MV-4-11 (cell line): ENCODE results near the gene GPR62.

Experiments
- DNase-seq: peaks from one replicate; lab custom pipeline; 2025; lab: John Stamatoyannopoulos, UW

GPR62 gene

DNA sequence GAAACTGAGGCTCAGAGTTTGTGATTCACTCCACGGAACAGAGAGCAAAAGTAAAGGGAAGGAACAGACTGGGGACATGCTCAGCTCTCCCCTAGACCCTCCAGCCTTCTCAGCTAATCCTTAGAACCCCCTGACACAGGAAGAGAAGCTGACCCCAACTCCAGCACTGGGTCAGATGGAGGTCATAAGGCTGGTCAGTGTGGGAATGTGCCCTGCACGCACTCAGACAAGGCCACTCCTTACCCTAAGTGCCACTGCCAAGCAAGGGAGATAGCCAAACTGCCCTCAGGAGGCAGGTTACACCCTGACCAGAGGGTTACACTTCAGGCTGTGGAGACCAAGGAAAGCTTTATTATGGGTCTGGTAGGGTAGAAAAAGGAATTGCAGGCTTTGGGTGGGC lies 39.3 kb downstream of the GPR62 start:
- DNase-seq, result no peak

DNA sequence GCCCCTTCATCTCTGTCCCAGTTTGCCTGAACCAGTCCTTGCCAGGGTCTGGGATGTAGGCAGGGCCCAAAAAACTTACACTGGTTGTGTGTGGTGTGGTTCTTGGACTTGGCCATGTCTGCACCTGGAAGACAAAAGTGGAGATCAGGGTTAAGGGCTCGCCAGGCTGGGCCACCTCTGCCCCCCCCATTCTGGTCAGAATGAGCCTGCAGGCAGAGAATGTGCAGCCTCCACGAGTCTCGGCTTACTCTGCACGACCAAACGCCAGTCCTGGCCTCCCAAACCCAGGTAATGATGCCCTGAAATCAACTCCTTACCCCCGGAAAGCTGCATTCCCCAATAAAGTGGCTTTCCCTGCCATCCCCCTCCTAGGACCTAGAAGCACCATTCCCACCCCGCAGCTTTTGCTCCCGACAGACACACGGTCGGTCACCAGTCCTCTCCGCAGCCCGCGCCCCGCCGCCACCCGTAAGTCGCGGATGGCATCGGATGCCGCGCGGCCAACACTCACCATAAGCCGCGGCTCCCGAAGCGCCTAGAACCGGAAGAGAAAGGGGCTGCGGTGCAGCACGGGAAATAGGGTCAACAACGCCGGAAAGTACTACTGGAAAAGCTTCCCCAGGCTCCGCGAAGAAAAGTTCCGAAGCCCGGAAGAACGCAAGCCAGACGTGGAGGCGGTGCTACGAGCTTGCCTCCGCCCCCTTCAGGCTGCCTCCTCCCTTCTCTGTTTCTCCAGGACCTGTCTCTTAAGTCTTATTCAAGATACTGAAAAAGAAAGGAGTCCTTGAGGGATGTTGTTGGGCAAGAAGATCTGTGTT lies 40.4 kb downstream of the GPR62 start, which contains the start of gene RPL29:
Gene RPL29, minus strand, starts transcription at position 550 of the 818 bp plus-strand sequence. Its CDS starts 434 bp downstream, at position 116.
- DNase-seq, result peak; percentile 96

- no peak for DNase-seq
These were observed 42.0 kb downstream of the GPR62 start for GRCh38 chr3:51997172-51997571.

GRCh38 chr3:51997935-51998596 lies 42.9 kb downstream of the GPR62 start:
- no peak for DNase-seq

GRCh38 chr3:51998774-51999173 lies 43.6 kb downstream of the GPR62 start:
- no peak for DNase-seq

- DNase-seq, result no peak
These were observed 44.7 kb downstream of the GPR62 start for GRCh38 chr3:51999846-52000245.

DNA sequence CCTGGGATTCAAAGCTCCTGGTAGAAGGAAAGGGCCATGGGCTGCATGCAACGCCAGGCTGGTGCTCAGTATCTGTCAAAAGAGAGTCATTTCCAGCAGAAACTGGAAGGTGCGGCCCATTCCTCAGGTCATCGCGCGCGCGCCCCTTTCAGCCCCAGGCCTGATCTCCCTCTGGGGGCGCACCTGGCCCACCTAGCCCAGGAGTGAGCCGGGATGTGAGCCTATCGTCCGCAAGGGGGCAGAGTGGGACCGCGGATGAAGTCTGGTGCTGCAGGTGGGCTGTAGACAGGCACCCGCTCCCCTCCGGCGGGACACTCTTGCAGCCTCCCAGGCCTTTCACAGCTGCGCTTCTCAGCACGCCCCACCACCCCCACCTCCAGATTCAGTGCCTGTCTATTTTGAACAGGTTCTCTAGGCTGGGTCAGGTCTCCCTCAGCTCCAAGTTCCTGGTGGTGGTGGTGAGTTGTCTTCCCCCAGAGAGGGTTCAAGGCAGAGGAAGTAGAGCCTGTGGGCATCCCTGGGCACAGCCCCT lies 46.3 kb downstream of the GPR62 start:
- DNase-seq, result peak; percentile 27

GRCh38 chr3:52002748-52003147 lies 47.6 kb downstream of the GPR62 start:
- no peak for DNase-seq

GRCh38 chr3:52004163-52004787 lies 49.1 kb downstream of the GPR62 start:
- peak; percentile 38 for DNase-seq

DNA sequence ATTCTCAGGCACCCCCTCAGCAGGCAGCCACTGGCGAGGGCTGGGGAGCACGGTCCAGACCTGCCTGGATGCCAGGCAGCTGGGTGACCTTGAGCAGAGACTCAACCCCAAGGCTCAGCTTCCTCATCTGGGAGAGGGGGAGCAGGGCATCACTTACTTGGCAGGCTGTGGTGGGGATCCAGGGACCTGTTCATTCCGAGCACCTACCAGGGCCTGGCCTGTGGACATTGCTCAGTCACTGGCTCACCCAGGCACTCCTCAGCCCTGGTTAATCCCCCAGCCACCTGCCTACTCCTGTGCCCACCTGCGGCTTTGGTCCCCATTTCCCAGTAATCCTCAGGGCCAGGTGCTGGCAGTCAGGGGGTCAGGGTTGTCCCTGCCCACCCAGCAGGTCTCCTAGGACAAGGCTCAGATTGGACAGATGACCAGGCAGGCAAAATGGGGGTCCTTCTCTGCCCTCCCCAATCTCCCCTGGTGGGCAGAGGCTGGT lies 49.8 kb downstream of the GPR62 start:
- DNase-seq, result no peak

GRCh38 chr3:52005571-52005986 lies 50.4 kb downstream of the GPR62 start:
- no peak for DNase-seq

DNA sequence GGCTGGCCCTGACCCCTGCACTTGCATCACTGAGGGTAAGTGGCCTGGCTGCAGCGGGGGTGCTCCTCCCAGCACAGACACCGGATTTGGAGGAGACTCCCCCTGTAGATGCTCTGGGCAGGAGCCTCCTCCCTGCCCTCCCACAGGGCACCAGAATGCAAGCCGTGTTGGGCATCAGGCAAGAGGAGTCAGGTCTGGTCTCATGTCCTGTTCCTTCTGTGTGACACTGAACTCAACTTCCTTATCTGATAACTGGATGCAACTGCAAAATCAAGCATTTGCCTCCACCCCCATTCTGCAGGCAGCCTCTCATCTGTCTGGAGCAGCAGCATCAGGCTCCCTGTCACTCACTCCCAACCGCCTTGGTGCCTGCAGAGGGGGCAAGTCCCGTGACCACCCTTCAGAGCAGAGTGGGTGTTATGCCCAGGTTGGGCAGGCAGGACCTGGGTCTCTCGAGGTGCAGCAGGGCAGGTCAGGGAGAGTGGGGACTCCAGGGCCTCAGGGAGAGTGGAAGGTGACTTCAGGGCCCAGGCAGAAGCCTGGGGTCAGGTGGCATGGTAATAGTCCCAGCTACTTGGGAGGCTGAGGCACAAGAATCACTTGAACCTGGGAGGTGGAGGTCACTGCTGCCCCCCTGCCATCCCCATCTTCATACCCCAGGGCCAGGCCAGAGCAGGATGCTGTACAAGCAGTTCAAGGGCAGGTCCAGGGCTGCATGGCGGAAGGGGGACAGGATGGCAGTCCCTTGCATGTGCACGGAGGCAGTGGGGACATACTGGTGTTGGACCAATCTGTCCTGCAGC lies 51.0 kb downstream of the GPR62 start:
- DNase-seq, result peak; percentile 29

DNA sequence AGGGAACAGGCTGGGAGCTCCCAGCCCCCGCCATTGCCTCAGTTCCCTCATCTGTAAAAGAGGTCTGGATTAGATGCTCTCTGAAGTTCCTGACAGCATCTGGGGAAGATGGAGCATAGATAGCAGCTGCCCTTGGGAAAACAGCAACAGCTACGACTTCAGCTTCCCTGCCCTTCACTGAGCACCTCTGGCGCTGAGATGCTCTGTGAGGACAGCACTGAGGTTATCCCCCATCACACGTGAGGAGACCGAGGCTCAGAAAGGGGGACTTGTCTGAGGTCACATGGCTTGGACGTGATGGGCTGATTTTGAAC lies 51.6 kb downstream of the GPR62 start:
- DNase-seq, result no peak
